Endodermal cell (in vitro differentiated cells): Measurements from ENCODE around the gene NOL9. TPM values are rescaled to one million over a fixed set of nuclear protein-coding genes. Genes with fewer than 3 reads are reported as not detected.

Source experiments
- DNase-seq: peaks from one replicate; pipeline ENCODE4 v3.0.0-alpha.2; 2017
- H3K27ac ChIP-seq: 2 replicates; pipeline ENCODE4 v1.5.1; 2013; ENCODE audit warnings: mild to moderate bottlenecking, low read depth, low read length, moderate library complexity
- H3K27me3 ChIP-seq: 2 replicates; pipeline ENCODE4 v1.6.1; 2013; ENCODE audit warnings: mild to moderate bottlenecking, low read length, moderate library complexity; ENCODE audit not compliant: insufficient read depth, control insufficient read depth, poor library complexity, severe bottlenecking
- H3K36me3 ChIP-seq: 2 replicates; pipeline ENCODE4 v1.7.0; 2013; ENCODE audit warnings: mild to moderate bottlenecking, low read length, moderate library complexity; ENCODE audit not compliant: control insufficient read depth, insufficient read depth
- H3K4me1 ChIP-seq: one replicate; pipeline ENCODE4 v1.7.0; 2013; ENCODE audit warnings: low read length; ENCODE audit not compliant: control insufficient read depth, insufficient read depth
- H3K4me3 ChIP-seq: 2 replicates; pipeline ENCODE4 v1.5.1; 2013; ENCODE audit warnings: mild to moderate bottlenecking, low read length, moderate library complexity
- H3K9ac ChIP-seq: 2 replicates; pipeline ENCODE4 v1.6.1; 2013; ENCODE audit warnings: mild to moderate bottlenecking, low read length, moderate library complexity; ENCODE audit not compliant: poor library complexity, severe bottlenecking; ENCODE audit errors: extremely low read depth
- H3K9me3 ChIP-seq: 2 replicates; pipeline ENCODE4 v1.6.1; 2013; ENCODE audit warnings: mild to moderate bottlenecking, low read length, moderate library complexity; ENCODE audit not compliant: control insufficient read depth
- H3K27ac Mint-ChIP-seq: 2 replicates; pipeline ENCODE4 v1.8.0; 2020; ENCODE audit warnings: mixed read lengths
- H3K27me3 Mint-ChIP-seq: 2 replicates; pipeline ENCODE4 v1.8.0; 2021; ENCODE audit warnings: mild to moderate bottlenecking, mixed read lengths; ENCODE audit not compliant: insufficient read depth
- H3K36me3 Mint-ChIP-seq: 2 replicates; pipeline ENCODE4 v1.8.0; 2020; ENCODE audit warnings: low read depth, mixed read lengths
- H3K4me1 Mint-ChIP-seq: 2 replicates; pipeline ENCODE4 v1.8.0; 2020; ENCODE audit warnings: mixed read lengths
- H3K4me3 Mint-ChIP-seq: 2 replicates; pipeline ENCODE4 v1.8.0; 2020; ENCODE audit warnings: mild to moderate bottlenecking, moderate library complexity, mixed read lengths
- H3K9me3 Mint-ChIP-seq: 2 replicates; pipeline ENCODE4 v1.8.0; 2020; ENCODE audit warnings: mild to moderate bottlenecking, mixed read lengths
- WGBS, 2 experiments: methylation state at CpG; one replicate each; pipeline versions ENCODE4 v1.1.5 to v1.1.7; 2013; ENCODE audit warnings: missing lambda C conversion rate in 2 of 2, mixed read lengths in 1 of 2; ENCODE audit not compliant: insufficient coverage in 1 of 2, insufficient read length in 1 of 2; 5-methylcytosine and 5-hydroxymethylcytosine counted together
- total RNA-seq, 2 donors: library from RNA; stranded (reverse); fragmentation: NEBNext Ultra II Directional in 1 of 2; extraction: Animal tissue kit (Norgen Biotek cat#: 25700) in 1 of 2; gene quantifications; 2 replicates in 1 of 2; 3 replicates in 1 of 2; pipeline ENCODE4 v1.2.1, GENCODE V29; 2021
- TF ChIP-seq, protein P1 (sequence below): fragments of 200-600 bp; sonication (generic); conservative IDR thresholded peaks from 2 replicates; pipeline ENCODE4 v1.5.0; 2021; ENCODE audit warnings: antibody characterized with exemption, mild to moderate bottlenecking

The NOL9 gene
- total RNA-seq, 2 donors from 2014 or later: 35.0 to 43.9 TPM

GRCh38 chr1:6545276-6546112, 8.8 kb downstream of the NOL9 start:
- H3K4me1 Mint-ChIP-seq: no peaks in the 10 kb centered on the region

DNA sequence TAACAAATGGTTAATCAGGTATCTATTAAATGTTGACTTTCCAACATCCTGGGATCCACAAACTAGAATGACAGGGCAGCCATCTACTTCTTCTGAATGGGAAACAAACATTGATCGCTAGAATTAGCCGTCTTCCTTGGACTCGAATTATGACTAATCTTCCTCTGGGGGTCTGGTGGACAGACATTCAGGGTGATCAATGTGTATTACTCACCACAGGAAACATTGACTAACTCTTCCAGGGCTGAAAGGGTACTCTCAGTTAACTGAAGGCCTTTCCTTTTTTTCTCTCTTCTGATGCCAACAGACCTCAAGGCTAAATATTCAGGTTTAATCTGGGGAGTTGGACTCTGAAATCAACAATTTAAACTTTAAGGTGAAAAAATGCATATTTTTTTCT, 9.5 kb downstream of the NOL9 start:
- H3K27me3 ChIP-seq: no peaks in the 10 kb centered on the region
- 97 to 98% methylated on average over 3 of the region's 3 CpGs for WGBS, 2 experiments

More at GRCh38 chr1:6545276-6546112, 8.8 kb downstream of the NOL9 start:
- H3K9ac ChIP-seq: no peak overlapping the region
- H3K4me3 ChIP-seq: no peak overlapping the region
- no peaks in the 10 kb centered on the region for H3K27me3 ChIP-seq
- Mint-ChIP-seq H3K4me3 (no peak overlapping the region), H3K36me3 (peaks cover 72% of the 10 kb centered on the region), H3K9me3 (no peaks in the 10 kb centered on the region), H3K27ac (no peak overlapping the region), H3K27me3 (no peaks in the 10 kb centered on the region)
- 77 to 80% methylated on average over 6 to 10 of the region's 10 CpGs for WGBS, 2 experiments
- no peaks in the 10 kb centered on the region for H3K4me1 ChIP-seq
- DNase-seq: no peak
- H3K36me3 ChIP-seq: peaks cover 83% of the 10 kb centered on the region
- TF ChIP-seq, protein P1, sequence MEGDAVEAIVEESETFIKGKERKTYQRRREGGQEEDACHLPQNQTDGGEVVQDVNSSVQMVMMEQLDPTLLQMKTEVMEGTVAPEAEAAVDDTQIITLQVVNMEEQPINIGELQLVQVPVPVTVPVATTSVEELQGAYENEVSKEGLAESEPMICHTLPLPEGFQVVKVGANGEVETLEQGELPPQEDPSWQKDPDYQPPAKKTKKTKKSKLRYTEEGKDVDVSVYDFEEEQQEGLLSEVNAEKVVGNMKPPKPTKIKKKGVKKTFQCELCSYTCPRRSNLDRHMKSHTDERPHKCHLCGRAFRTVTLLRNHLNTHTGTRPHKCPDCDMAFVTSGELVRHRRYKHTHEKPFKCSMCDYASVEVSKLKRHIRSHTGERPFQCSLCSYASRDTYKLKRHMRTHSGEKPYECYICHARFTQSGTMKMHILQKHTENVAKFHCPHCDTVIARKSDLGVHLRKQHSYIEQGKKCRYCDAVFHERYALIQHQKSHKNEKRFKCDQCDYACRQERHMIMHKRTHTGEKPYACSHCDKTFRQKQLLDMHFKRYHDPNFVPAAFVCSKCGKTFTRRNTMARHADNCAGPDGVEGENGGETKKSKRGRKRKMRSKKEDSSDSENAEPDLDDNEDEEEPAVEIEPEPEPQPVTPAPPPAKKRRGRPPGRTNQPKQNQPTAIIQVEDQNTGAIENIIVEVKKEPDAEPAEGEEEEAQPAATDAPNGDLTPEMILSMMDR: no peak
- H3K9me3 ChIP-seq: no peaks in the 10 kb centered on the region
- no peak overlapping the region for H3K27ac ChIP-seq

DNA sequence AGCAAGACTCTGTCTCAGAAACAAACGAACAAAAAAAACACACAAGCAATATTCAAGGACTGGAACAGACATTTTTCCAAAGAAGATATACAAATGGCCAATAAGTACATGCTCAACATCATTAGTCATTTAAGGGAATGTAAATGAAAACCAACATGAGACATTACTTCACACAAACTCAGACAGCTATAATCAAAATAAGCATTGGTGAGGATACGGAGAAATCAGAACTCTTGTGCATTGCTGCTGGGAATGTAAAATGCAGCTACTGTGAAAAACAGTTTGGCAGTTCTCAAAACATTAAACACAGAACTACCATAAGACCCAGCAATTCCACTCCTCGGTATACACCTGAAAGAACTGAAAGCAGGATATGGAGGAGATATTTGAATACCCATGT, 15.4 kb downstream of the NOL9 start:
- H3K4me3 ChIP-seq: no peak overlapping the region
- Mint-ChIP-seq H3K27me3 (no peaks in the 10 kb centered on the region), H3K9me3 (no peaks in the 10 kb centered on the region), H3K27ac (no peak overlapping the region), H3K4me3 (no peak overlapping the region), H3K36me3 (peaks cover 45% of the 10 kb centered on the region), H3K4me1 (peaks cover 7% of the 10 kb centered on the region)
- no peaks in the 10 kb centered on the region for H3K9me3 ChIP-seq
- no peak overlapping the region for H3K9ac ChIP-seq
- H3K27me3 ChIP-seq: no peaks in the 10 kb centered on the region
- no peak overlapping the region for H3K27ac ChIP-seq
- no peaks in the 10 kb centered on the region for H3K4me1 ChIP-seq
- peaks cover 54% of the 10 kb centered on the region for H3K36me3 ChIP-seq
- DNase-seq: no peak
- 33 to 82% methylated on average over 1 to 3 of the region's 3 CpGs for WGBS, 2 experiments
- TF ChIP-seq, protein P1: no peak

More for the DNA sequence above, 9.5 kb downstream of the NOL9 start:
- DNase-seq: no peak
- H3K27me3 Mint-ChIP-seq: no peaks in the 10 kb centered on the region
- no peak overlapping the region for H3K9ac ChIP-seq
- H3K36me3 Mint-ChIP-seq: peaks cover 67% of the 10 kb centered on the region
- H3K4me1 ChIP-seq: no peaks in the 10 kb centered on the region
- no peaks in the 10 kb centered on the region for H3K4me1 Mint-ChIP-seq
- H3K4me3 ChIP-seq: no peak overlapping the region
- H3K9me3 Mint-ChIP-seq: no peaks in the 10 kb centered on the region
- no peaks in the 10 kb centered on the region for H3K9me3 ChIP-seq
- H3K27ac Mint-ChIP-seq: no peak overlapping the region
- no peak overlapping the region for H3K4me3 Mint-ChIP-seq
- H3K27ac ChIP-seq: no peak overlapping the region
- peaks cover 78% of the 10 kb centered on the region for H3K36me3 ChIP-seq
- TF ChIP-seq, protein P1: no peak
